DND-41 (cell line): ENCODE measurements around the gene RGL4.

Source experiments
- EZH2 ChIP-seq: IDR thresholded peaks from 3 replicates; pipeline ENCODE4 v1.6.1; 2012; ENCODE audit warnings: borderline replicate concordance, low read depth, mild to moderate bottlenecking, moderate library complexity, low read length, inconsistent platforms; ENCODE audit not compliant: severe bottlenecking
- TF ChIP-seq, protein P1 (sequence below): IDR thresholded peaks from 2 replicates; pipeline ENCODE4 v1.5.1; 2012; ENCODE audit warnings: borderline replicate concordance, low read length, moderate library complexity, mild to moderate bottlenecking; ENCODE audit not compliant: poor library complexity, severe bottlenecking; ENCODE audit errors: extremely low read depth

DNA sequence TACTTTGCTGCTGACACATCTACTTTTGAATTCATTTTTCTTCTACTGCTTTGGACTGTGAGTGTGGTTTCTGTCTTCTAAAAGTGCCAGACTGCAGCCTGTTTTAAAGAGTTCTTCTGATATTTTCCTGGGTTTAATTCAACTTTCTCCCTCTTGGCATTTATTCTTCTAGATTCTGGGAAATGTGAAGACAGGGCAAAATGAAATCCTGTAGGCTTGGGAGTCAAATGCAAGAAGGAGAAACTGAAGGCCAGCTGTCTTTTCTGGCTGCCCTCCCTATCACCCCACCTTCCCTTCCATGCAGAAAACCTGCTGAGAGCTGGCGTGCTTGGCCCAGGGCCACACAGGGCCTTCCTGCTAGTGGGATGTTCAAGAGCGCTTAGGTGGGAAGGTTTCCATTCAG lies 52.5 kb downstream of the RGL4 start:
- TF ChIP-seq EZH2: no peak
- TF ChIP-seq, protein P1, sequence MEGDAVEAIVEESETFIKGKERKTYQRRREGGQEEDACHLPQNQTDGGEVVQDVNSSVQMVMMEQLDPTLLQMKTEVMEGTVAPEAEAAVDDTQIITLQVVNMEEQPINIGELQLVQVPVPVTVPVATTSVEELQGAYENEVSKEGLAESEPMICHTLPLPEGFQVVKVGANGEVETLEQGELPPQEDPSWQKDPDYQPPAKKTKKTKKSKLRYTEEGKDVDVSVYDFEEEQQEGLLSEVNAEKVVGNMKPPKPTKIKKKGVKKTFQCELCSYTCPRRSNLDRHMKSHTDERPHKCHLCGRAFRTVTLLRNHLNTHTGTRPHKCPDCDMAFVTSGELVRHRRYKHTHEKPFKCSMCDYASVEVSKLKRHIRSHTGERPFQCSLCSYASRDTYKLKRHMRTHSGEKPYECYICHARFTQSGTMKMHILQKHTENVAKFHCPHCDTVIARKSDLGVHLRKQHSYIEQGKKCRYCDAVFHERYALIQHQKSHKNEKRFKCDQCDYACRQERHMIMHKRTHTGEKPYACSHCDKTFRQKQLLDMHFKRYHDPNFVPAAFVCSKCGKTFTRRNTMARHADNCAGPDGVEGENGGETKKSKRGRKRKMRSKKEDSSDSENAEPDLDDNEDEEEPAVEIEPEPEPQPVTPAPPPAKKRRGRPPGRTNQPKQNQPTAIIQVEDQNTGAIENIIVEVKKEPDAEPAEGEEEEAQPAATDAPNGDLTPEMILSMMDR: no peak
